Measurements from ENCODE around the gene ZDHHC17.
"Not testable (repeated sequence)": the region's sequence is repeated elsewhere in the genome, so short reads cannot be mapped to it uniquely, and the experiment has no call there.

Gene ZDHHC17

DNA sequence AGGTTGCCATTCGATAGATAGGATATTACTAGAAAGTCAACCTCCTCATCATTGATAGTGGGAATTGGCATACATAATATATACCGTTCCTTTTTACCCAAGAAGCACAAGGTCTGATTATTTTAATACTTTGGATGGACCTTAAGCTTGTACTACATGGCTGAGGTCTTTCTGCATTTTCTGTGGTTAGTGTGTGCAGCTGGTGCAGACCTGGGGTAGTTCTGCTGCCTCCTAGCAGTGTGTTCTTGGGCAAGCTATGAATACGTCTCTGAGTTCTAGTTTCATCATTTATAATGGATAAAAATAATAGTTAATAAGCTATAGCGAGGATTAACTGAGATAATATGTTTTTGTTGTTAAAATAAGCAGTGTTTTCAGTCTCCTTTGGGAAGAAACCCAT lies 2.2 kb downstream of the ZDHHC17 start:
- DNase-seq (ENCODE audit: low spot score): no peak

DNA sequence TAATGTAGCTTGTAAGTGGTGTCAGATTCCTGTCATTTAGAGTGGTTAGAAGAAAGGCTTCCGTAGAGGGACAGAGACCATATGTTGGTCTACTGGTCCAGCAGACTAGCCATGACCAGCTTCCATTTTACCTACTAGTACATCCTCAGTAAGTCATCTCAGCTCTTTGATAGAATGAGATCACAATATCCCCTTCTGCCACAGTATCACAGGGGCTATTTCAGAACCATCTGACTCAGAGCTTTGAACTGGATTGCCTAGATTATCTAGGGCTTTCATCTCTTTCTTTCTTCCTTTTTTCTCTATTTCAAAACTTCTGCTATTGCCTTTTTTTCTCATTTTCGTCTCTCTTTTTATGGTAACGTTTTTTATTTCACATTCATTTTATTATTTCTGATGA lies 4.7 kb downstream of the ZDHHC17 start:
- DNase-seq (ENCODE audit: low spot score): no peak

DNA sequence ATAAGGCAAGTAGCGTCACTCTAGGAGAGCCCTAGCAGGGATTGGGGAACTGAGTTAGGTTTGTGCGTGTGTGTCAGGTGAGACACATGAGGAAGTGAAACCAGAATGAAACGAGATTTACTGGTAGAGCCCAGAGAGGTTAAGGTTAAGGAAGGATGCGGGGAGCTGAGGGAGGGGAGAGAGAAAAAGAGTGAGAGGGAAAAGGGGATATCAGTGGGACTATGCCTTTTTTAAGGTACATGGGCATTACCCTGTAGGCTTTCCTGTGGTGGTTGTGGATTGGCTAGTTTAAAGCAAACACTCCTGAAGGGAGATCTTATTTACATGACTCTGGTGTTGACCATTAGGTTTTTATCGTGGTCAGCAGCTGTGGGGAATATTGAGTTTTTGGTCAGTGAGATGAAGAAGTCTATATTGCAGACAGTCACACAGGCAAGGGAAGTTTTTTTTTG lies 13.9 kb downstream of the ZDHHC17 start:
- no peak for DNase-seq (ENCODE audit: low spot score)

DNA sequence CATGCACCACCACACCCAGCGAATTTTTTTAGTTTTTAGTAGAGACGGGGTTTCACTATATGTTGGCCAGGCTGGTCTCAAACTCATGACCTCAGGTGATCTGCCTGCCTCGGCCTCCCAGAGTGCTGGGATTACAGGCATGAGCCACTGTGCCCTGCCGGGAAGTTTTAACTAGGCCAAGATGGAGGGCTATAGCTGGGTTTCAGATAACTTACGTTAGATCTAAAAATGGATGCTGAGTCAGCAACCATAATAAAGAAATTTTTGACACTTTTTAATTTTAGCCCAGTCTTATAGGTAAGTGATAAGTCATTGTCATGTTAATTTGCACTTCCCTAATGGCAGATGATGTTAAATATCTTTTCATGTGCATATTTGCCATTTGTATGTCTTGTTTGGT lies 14.4 kb downstream of the ZDHHC17 start:
- DNase-seq (ENCODE audit: low spot score): no peak

DNA sequence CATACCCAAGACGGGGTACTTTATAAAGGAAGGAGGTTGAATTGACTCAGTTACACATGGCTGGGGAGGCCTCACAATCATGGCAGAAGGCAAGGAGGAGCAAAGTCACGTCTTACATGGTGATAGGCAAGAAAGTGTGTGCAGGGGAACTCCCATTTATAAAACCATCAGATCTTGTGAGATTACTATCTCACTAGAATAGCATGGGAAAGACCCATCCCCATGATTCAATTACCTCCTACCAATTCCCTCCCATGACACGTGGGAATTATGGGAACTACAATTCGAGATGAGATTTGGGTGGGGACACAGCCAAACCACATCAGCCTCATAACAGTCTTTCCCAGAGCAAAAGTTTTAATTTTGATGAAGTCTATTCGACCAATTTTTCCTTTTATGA lies 15.4 kb downstream of the ZDHHC17 start:
- DNase-seq (ENCODE audit: low spot score): not testable (repeated sequence)

DNA sequence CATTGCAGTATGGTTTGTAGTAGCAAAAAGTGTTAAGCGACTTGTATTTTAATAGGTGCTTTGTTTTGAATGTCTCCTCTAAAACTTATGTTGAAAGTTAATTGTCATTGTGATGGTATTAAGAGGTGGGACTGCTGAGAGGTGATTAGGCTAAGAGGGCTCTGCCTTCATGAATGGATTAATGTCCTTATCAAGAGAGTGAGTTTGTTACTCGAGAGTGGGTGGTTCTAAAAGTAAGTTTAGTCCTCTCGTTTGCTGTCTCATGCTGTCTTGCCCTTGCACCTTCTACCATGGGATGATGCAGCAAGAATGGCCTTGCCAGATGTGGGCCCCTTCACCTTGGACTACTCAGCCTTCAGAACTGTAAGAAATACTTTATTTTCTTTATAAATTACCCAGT lies 17.4 kb downstream of the ZDHHC17 start:
- DNase-seq (ENCODE audit: low spot score): no peak

DNA sequence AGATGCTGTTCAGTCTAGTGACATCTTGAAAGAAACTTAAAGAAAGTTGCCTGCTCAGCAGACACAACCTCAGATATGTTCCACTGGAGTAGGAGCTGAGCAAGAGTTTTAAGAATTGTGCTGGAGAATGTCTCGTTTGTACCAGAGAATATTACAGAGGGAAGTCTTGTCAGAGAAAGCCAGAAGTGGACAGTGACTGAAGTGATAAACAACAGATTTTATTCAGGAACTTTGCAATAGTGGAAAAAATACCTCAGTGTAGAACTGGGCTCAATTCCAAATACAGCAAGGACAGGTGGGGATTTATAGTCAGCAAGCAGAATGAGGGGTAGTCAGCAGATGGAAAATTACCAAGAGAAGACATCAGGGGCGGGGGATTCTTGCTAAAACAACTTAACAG lies 18.6 kb downstream of the ZDHHC17 start:
- no peak for DNase-seq (ENCODE audit: low spot score)

DNA sequence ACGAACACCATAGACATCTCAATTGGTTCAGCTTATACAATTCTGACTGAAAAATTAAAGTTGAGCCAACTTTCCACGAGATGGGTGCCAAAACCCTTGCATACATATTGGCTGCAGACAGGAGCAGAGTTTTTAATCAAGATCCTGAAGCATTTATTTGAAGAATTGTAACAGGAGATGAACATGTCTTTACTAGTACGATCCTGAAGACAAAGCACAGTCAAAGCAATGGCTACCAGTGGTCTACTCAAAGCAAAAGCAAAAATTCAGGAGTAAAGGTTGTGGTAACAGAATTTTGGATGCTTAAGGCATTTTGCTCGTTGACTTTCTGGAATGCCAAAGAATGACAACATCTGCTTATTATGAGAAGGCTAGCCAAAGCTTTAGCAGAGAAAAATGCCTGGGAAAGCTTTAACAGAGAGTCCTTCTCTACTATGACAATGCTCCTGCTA lies 20.7 kb downstream of the ZDHHC17 start:
- no peak for DNase-seq (ENCODE audit: low spot score)

DNA sequence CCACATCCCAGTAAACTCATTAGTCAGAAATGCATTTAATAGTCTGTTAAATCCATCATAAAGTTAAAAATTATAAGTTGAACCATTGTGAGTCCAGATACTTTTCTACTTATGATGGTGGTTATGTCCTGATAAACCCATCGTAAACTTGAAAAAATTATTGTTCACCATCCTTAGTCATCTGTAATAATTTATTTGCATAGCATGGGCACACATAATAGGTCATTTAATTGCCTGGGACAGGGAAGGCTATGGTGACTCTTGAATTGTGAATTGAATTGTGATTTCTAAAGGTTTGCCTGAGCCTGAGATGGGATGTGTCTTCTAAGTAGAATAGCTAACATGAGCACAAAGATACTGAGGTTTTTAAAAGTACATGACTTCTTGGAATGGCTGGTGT lies 21.5 kb downstream of the ZDHHC17 start:
- DNase-seq (ENCODE audit: low spot score): no peak

DNA sequence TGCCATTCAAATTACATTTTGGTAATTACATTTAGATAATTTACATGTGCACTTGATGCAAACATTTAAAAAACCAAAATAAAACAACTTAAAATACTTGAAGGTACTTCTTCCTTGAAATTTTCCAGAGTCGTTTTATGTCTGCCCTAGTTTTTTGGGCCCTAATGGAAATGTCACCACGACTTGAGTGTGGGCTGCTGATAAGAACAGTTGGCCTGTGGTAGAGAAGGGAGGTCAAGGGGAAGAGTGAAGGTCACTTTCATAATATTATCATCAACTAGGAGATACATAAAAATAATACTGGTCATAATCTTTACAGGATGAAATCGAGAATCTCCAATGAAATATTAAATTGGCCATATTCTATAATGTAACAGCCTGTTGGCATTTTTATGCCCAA lies 23.1 kb downstream of the ZDHHC17 start:
- no peak for DNase-seq (ENCODE audit: low spot score)

DNA sequence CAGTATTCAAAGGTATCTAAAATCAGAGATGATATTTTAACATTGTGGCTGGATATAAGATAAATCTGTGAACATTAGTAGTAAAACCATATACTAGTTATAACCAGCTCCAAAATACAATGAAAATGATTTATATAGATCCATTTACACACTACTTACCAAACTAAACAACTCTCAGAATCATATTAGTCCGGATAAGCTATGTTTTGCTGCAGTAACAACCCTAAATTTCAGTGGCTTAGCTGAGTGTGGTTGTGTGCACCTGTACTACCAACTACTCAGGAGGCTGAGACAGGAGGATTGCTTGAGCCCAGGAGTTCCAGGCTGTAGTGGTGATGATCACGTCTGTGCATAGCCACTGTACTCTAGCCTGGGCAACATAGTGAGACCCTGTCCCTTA lies 23.8 kb downstream of the ZDHHC17 start:
- DNase-seq (ENCODE audit: low spot score): no peak

DNA sequence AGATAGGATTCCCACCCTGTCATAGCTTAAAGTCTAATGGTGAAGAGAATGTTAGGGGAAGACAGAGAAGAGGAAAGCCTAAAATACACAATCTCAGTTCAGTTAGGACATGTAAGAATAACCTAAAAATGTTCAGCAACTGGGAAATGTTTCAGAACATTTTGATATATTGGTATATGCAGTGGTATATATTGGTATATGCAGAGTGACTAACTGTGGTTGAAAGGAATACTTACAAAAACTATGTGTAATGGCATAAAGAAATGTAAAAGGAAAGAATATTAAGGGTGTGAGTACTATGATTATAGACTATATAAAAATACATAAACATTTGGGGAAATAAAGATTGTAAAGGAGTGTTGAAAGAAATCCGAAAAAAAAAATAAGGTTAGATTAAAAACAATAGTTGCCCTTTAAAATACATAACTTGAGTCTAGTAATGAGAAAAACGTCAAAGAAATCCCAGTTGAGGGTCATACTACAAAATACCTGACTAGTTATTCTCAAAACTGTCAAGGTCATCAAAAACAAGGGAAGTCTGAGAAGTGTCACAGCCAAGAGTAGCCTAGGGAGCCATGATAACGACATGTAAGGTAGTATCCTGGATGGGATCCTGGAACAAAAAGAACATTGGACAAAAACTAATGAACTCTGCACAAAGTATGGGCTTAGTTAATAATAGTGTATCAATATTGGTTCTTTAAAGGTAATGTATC lies 25.6 kb downstream of the ZDHHC17 start:
- DNase-seq (ENCODE audit: low spot score): no peak

DNA sequence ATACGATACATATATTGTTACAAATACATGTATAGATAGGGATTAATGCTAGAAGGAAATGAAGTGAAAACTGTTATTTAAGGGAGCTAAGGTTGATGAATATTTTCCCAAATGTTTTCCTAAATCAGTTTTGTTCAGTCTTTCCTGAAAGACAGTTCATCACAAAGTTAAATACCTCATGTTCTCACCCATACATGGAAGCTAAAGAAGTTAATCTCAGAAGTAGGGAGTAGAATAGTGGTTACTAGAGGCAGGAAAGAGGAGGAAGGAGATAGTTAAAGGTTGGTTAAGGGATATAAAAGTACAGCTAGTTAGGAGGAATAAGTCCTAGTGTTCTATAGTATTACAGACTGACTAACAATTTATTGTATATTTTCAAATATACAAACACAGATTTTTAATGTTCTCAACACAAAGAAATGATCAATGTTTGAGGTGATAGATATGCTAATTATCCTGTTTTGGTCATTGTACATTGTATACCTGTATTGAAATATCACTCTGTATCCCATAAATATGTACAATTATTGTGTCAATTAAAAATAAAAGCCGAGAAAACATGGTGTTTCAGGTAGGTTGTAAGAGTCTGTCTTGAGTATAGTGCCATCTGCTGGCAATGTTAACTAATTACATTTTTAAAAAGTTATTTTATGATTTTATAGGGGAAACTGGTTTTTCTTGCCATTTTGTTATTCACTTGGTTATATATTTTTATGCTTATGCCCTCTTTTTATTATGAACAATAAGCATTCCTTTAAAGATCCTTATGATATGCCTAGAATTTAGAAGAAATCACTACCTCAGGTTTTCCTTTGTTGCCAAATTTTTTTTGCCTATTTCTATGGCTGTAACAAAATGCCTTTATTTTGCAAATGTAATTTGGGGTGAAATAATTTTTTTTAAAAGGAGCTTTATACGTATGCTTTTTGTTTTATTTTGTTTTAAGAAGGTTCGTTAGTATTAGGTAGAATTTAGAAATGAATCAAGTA lies 26.9 kb downstream of the ZDHHC17 start:
- peak; percentile 51 for DNase-seq (ENCODE audit: low spot score)

DNA sequence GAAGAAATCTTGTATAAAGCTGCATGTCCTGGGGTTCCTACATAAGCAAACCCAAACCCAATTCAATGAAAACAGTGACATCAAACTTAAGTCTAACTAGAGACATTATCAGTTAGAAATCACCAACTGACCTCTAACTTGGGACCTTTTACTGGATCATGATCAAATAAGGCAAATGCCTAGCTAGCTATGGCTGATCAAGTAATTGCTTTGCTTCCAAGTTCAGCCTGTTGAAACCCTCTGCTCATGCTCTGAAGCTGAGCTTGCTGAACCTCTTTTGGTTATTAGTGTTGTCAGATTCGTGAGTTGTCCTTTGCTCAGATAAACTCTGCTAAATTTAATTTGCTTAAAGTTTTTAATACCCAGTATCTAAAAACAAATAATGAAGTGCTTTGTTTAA lies 28.9 kb downstream of the ZDHHC17 start:
- no peak for DNase-seq (ENCODE audit: low spot score)

DNA sequence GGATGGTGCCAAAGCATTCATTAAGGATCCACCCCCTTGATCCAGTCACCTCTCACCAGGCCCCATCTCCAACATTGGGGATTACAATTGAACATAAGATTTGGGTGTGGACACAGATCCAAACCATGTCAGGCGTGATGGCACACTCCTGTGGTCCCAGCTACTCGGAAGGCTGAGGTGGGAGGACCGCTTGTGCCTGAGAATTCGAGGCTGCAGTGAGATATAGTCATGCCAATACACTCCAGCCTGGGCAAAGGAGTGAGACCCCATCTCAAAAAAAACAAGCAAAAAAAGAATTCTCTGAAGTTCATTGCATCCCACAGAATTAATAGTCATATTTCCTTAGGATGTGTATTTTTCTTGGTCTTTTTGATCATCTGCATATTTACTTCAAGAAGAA lies 34.9 kb downstream of the ZDHHC17 start:
- no peak for DNase-seq (ENCODE audit: low spot score)

DNA sequence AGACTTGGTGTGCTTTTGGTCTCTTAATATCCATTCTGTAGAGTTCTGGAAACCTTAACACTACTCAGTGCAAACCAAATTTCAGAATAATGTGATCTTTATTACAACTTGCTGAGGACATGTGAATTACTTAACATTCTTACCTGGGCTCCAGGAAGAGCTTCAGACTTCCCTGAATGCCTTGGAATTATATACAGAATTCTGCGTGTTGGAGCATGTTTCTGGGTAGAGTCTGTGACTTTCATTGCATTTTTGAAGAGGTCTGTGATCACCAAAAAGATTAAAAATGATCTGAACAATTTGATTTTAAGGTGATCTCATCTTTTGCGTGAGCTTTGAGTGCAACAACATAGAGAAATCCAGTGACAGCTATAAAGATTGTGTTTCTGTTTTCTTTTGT lies 35.4 kb downstream of the ZDHHC17 start:
- no peak for DNase-seq (ENCODE audit: low spot score)

DNA sequence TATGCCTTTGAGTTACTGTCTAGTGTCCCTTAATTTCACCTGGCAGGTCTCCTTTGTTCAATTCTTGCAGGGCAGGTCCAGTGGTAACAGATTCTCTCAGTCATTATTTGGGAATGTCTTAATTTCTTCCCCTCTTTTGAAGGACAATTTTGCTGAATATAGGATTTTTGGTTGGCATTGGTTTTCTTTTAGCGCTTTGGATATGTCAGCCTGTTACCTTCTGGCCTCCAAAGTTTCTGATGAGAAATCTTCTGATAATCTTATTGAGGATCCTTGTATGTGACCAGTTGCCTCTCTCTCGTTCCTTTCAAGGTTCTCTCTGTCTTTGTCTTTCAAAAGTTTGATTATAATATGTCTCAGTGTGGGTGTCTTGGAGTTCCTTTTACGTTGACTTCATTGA lies 38.1 kb downstream of the ZDHHC17 start:
- no peak for DNase-seq (ENCODE audit: low spot score)

DNA sequence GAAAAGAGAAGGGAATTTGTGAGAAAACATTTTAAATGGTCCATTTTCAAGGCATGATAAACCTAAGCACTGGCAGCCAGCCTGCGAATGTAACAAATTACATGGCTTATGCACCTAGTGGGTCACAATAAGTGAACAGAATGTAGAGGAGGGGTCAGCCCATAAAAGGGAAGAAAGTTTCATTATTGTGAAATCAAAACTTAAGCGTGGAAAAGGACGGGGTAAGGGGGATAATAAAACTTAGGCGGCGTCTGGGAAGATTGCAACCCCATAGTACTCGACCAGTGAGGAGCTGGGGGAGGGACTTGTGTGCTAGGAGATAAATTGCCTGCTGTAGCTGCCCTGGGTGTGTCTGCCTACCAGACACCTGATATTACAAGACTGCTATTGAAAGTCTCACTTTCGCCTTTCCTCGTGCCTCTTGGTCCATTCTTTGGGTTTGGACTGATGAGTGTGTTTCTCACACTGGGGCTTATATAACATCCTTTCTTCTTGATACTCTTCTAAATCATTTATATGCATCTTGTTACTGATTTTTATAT lies 40.6 kb downstream of the ZDHHC17 start:
- no peak for DNase-seq (ENCODE audit: low spot score)

DNA sequence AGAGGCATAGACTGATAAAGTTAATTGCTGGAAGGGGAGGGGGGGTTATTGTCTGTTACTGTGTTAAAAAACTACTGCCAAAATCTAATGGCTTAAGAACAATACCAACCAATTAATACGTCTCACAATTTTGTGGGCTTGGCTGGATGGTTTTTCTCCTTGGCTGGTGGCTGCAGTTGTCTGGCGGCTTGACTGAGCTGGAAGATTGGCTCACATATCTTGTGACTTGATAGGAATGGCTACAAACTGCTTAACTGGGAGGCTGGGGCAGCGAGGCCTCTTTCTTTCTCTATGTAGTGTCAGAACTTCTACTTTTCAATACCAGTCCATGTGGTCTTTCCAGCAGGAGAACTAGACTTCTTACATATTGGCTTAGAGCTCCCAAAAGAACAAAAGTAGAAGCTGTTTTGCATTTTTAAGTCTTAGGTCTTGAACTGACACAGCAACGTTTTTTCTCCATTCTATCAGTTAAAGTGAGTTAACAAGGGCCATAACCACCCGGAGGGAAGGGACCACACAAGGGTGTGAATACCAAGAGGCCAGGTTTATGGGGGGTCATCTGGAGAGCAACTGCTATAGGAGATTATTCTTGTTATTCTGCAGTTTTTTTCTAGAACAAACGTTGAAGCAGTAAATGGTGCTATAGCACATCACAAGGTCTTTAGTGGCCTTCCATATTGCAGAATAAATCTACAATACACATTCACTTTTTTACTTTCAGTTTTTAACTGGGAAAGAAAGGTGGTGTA lies 46.9 kb downstream of the ZDHHC17 start:
- DNase-seq (ENCODE audit: low spot score): no peak

DNA sequence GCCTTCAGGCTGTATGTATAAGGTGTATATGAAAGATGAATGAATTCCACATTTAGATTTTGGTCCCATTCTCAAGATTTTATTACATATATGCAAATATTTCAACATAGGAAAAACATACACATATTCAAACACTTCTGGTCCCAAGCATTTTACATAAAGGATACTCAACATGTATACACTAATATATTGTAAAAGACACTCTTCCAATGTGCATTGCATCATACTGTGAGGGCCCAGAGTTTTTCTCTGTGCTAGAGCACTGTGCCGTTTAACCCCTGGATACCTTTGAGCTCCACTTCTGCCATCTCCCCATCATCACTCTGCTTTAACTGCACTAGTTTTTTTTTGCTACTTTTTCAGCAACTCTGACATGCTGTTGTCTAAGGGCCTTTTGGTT lies 48.1 kb downstream of the ZDHHC17 start:
- no peak for DNase-seq (ENCODE audit: low spot score)

DNA sequence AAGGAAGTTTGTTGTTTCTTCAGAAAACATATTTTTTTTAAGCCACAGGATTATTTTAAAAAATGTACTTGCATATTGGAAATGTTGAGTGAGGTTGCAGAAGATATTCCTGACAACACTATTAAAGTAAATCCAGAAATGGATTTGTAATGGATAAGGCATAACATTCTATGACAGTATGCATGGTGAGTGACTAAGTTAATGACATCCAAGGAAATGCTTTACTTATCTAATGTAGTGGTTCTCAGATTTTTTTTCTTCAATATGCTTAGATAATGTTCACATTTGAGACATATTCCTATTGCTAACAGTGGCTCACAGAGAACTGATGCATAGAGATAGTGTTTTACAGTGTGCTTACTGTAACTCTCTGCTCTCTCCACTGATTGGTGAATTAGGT lies 49.4 kb downstream of the ZDHHC17 start:
- DNase-seq (ENCODE audit: low spot score): no peak

DNA sequence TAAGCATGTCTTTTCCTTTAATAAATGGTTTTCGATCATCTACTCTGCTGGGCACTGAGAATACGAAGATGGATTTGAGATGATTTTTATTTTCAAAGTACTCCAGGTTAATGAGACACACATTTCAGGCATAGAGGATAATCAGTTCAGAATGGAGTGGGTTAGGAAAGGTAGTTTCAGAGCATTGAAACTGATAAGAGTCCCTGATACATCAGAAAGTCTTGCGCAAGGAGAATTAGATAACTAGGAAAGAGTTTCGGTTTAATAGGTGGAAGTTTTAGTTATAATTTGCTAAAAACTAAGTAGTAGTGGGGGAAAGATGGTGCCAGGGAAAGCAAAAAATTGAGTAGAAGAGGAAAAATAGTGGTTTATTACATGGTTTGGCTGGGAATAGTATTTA lies 50.1 kb downstream of the ZDHHC17 start:
- no peak for DNase-seq (ENCODE audit: low spot score)

Data from CD4-positive, alpha-beta T cell treated with Interleukin-2 at 100 ng/mL for 4 hours (primary cell).